Stimulated activated naive B cell treated with anti-CD40 and anti-IgM and Interleukin-4, amounts not matched to agents 10 μg/mL and 1 μg/mL and 100 μg/mL, for 72 hours (primary cell): ENCODE results near the gene RASGRP1.

Experiments used
- ATAC-seq, 2 donors: fragments of 150-1000 bp; cut with Tn5 transposase; replicated peaks; 2 replicates each; pipeline ENCODE4 v1.10.0; 2021; ENCODE audit warnings: moderate library complexity in 1 of 2
- DNase-seq: peaks from one replicate; pipeline ENCODE4 v3.0.0; 2021
- H3K27ac Mint-ChIP-seq: one replicate; pipeline ENCODE4 v1.8.0; 2022; ENCODE audit warnings: mild to moderate bottlenecking, mixed read lengths
- H3K27me3 Mint-ChIP-seq, 2 donors: one replicate each; pipeline ENCODE4 v1.8.0; 2022; ENCODE audit warnings: mixed read lengths in 2 of 2
- H3K36me3 Mint-ChIP-seq, 2 donors: one replicate each; pipeline ENCODE4 v1.8.0; 2022; ENCODE audit warnings: mixed read lengths in 2 of 2, mild to moderate bottlenecking in 1 of 2
- H3K4me1 Mint-ChIP-seq, 2 donors: one replicate each; pipeline ENCODE4 v1.8.0; 2022; ENCODE audit warnings: mixed read lengths in 2 of 2, mild to moderate bottlenecking in 1 of 2
- H3K4me3 Mint-ChIP-seq, 2 donors: one replicate each; pipeline ENCODE4 v1.8.0; 2022; ENCODE audit warnings: mild to moderate bottlenecking in 2 of 2, mixed read lengths in 2 of 2, moderate library complexity in 1 of 2
- H3K9me3 Mint-ChIP-seq, 2 donors: one replicate each; pipeline ENCODE4 v1.8.0; 2022; ENCODE audit warnings: mixed read lengths in 2 of 2, mild to moderate bottlenecking in 1 of 2

Gene RASGRP1

GRCh38 chr15:38564557-38565286 is at the start of gene RASGRP1:
Gene RASGRP1, minus strand, starts transcription at chr15:38564814. Its CDS starts 186 bp downstream, at chr15:38564628.
- peak; percentile 81 to 82 for ATAC-seq
- peaks cover 0 to 2% of the 10 kb centered on the region in 2 donors for H3K9me3 Mint-ChIP-seq
- H3K4me1 Mint-ChIP-seq = peaks cover 30 to 52% of the 10 kb centered on the region in 2 donors
- DNase-seq = peak; percentile 70
- no peaks in the 10 kb centered on the region for H3K27me3 Mint-ChIP-seq
- peak within 1 kb of the TSS; percentile 93 to 95 for H3K4me3 Mint-ChIP-seq
- peak within 1 kb of the TSS; percentile 86 for H3K27ac Mint-ChIP-seq
- H3K36me3 Mint-ChIP-seq = peaks cover 2 to 6% of the 10 kb centered on the region in 2 donors

DNA sequence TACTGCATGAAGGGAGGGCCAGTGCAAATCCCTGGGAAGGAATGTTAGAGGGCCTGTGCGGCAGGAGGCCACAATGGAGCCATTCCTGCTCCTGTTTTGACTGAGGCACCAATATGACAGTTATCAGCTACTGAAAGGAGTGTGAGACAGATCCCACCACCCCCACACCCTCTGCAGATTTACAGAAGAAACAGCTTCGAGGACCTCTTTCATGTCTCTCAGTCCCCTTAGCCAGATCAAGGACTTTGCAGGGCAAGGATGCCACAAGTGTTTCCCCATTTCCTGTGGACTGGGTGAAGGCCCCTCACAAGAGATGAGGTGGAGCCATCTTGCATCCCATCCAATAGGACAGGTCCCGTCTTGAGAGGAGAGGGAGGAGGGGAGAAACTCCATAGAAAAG is 48.5 kb upstream of the RASGRP1 start:
- Mint-ChIP-seq H3K36me3 (no peaks in the 10 kb centered on the region), H3K27ac (no peak overlapping the region), H3K9me3 (no peaks in the 10 kb centered on the region), H3K4me1 (peaks cover 26 to 43% of the 10 kb centered on the region in 2 donors), H3K27me3 (no peaks in the 10 kb centered on the region), H3K4me3 (no peak overlapping the region)
- no peak for ATAC-seq
- DNase-seq = no peak

- no peak for DNase-seq
- Mint-ChIP-seq H3K27ac (peak overlapping the region; percentile 37), H3K27me3 (no peaks in the 10 kb centered on the region), H3K4me1 (peaks cover 26 to 43% of the 10 kb centered on the region in 2 donors), H3K36me3 (no peaks in the 10 kb centered on the region), H3K9me3 (no peaks in the 10 kb centered on the region), H3K4me3 (no peak overlapping the region)
- ATAC-seq = peak; percentile 44 to 59
Measured at GRCh38 chr15:38612159-38612863, 47.7 kb upstream of the RASGRP1 start.

DNA sequence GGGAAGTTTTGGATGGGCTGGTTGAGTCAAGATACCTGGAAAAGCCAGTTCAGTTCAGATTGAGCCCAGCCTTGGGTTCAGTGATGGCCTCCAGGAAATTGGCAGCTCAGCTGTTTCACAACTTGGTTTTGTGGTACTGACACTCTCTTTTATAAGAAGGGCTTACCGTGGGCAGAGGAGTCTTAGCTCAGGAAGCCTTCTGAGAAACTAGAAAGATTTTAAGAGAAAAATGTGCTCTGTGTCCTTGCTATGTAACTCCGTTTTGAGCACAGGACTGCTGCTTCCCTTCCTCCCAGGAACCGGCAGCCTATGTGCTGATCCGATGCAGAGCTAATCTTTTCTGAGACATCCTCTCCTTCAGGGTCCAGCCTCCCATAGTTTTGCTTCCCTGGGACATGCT is 46.6 kb upstream of the RASGRP1 start:
- ATAC-seq (peak in 1 of 2 donors; percentile 46), DNase-seq (no peak)
- no peak overlapping the region for H3K4me3 Mint-ChIP-seq
- peaks cover 26 to 43% of the 10 kb centered on the region in 2 donors for H3K4me1 Mint-ChIP-seq
- no peaks in the 10 kb centered on the region for H3K9me3 Mint-ChIP-seq
- H3K36me3 Mint-ChIP-seq = no peaks in the 10 kb centered on the region
- no peaks in the 10 kb centered on the region for H3K27me3 Mint-ChIP-seq
- peak overlapping the region; percentile 49 for H3K27ac Mint-ChIP-seq

DNA sequence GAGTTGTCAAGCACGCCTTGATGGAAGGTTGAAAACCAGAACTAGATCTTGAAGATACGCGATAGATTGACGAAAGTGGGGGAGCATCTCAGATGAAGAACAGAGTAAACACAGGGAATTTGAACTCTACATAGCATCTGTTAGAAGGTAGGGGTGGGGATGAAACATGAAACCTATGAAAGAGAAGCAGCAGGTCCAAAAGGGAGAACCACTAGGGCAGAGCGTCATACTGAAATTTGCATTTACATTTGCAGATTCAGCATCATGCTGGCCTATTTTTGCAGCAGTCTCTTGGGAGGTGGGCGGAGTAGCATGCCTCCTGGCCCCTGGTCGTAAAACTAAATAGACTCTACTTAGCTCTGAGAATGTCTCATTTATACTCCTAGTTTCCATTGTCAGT is 46.1 kb upstream of the RASGRP1 start:
- H3K36me3 Mint-ChIP-seq = no peaks in the 10 kb centered on the region
- DNase-seq (peak; percentile 37), ATAC-seq (peak; percentile 87 to 88)
- peaks cover 26 to 43% of the 10 kb centered on the region in 2 donors for H3K4me1 Mint-ChIP-seq
- no peaks in the 10 kb centered on the region for H3K27me3 Mint-ChIP-seq
- H3K9me3 Mint-ChIP-seq = no peaks in the 10 kb centered on the region
- peak overlapping the region; percentile 81 for H3K27ac Mint-ChIP-seq
- no peak overlapping the region for H3K4me3 Mint-ChIP-seq

DNA sequence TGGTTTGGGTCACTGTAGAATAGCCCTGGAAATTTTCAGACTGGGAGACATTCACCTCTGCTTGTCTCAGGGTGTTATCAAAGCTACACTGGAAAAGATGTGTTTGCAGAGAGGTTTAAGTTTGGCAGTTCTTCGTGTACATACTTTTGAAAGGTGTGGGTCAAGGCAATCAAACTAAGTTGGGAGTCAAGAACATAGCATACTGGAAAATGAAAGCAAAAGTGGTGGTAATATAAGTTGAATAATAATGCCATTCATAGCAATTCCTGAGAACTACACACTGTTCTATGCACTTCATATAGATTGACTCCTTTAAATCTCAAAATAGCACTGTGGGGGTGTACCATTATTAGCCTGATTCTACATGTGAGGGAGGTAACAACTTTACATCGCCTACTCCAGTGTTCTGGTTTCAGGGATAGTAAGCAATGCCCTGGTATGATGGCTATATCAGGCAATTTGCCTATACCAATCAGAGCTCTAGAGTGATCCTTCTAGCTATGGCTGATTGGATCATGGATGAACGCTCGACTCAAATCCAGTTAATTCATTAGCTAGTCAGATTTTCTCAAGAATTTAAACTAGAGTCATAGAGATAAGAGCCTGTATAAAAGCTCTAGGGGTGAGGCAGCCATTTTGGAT is 44.6 kb upstream of the RASGRP1 start:
- ATAC-seq (no peak), DNase-seq (no peak)
- Mint-ChIP-seq H3K27ac (no peak overlapping the region), H3K36me3 (no peaks in the 10 kb centered on the region), H3K9me3 (no peaks in the 10 kb centered on the region), H3K4me1 (peaks cover 28 to 43% of the 10 kb centered on the region in 2 donors), H3K27me3 (no peaks in the 10 kb centered on the region), H3K4me3 (no peak overlapping the region)

GRCh38 chr15:38608682-38609081 is 44.1 kb upstream of the RASGRP1 start:
- no peak overlapping the region for H3K27ac Mint-ChIP-seq
- ATAC-seq = no peak

GRCh38 chr15:38605744-38606143 is 41.1 kb upstream of the RASGRP1 start:
- Mint-ChIP-seq H3K4me3 (no peak overlapping the region), H3K27ac (no peak overlapping the region), H3K9me3 (no peaks in the 10 kb centered on the region), H3K36me3 (no peaks in the 10 kb centered on the region), H3K27me3 (no peaks in the 10 kb centered on the region), H3K4me1 (peaks cover 13 to 16% of the 10 kb centered on the region in 2 donors)
- ATAC-seq (no peak), DNase-seq (no peak)

More at GRCh38 chr15:38608682-38609081, 44.1 kb upstream of the RASGRP1 start:
- Mint-ChIP-seq H3K27me3 (no peaks in the 10 kb centered on the region), H3K4me1 (peaks cover 30 to 43% of the 10 kb centered on the region in 2 donors), H3K4me3 (no peak overlapping the region), H3K36me3 (no peaks in the 10 kb centered on the region), H3K9me3 (no peaks in the 10 kb centered on the region)
- DNase-seq = no peak

GRCh38 chr15:38603672-38604071 is 39.1 kb upstream of the RASGRP1 start:
- no peak overlapping the region for H3K27ac Mint-ChIP-seq
- peaks cover 6 to 7% of the 10 kb centered on the region in 2 donors for H3K4me1 Mint-ChIP-seq
- DNase-seq (no peak), ATAC-seq (no peak)
- H3K9me3 Mint-ChIP-seq = no peaks in the 10 kb centered on the region
- no peaks in the 10 kb centered on the region for H3K36me3 Mint-ChIP-seq
- H3K27me3 Mint-ChIP-seq = no peaks in the 10 kb centered on the region
- no peak overlapping the region for H3K4me3 Mint-ChIP-seq

- H3K4me3 Mint-ChIP-seq = no peak overlapping the region
- DNase-seq = no peak
- no peaks in the 10 kb centered on the region for H3K36me3 Mint-ChIP-seq
- ATAC-seq = no peak
- H3K27ac Mint-ChIP-seq = no peak overlapping the region
- no peaks in the 10 kb centered on the region for H3K9me3 Mint-ChIP-seq
- no peaks in the 10 kb centered on the region for H3K27me3 Mint-ChIP-seq
- H3K4me1 Mint-ChIP-seq = peaks cover 9 to 10% of the 10 kb centered on the region in 2 donors
Measured at GRCh38 chr15:38602910-38603670, 38.5 kb upstream of the RASGRP1 start.

DNA sequence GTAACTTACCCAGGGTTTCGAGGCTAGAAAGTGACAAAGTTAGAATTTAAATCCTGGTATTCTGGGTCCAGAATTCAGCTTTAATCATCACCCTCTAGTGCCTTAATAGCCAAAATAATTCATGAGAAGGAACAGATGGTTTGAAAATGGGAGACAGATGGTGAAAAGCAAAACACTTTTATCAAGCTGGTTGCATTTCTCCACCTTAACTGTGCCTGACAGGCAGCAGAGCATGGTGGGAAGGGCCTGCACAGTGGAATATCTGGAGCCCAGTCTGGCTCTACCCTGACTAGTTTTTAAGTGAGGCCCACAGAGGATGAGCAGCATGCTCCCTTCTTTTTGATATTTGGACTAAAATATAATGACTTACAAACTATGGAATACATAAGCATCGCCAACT is 35.6 kb upstream of the RASGRP1 start:
- ATAC-seq = no peak
- DNase-seq = no peak
- Mint-ChIP-seq H3K27ac (no peak overlapping the region), H3K27me3 (no peaks in the 10 kb centered on the region), H3K4me3 (no peak overlapping the region), H3K36me3 (no peaks in the 10 kb centered on the region), H3K9me3 (peaks cover 0 to 1% of the 10 kb centered on the region in 2 donors), H3K4me1 (peaks cover 9 to 10% of the 10 kb centered on the region in 2 donors)

DNA sequence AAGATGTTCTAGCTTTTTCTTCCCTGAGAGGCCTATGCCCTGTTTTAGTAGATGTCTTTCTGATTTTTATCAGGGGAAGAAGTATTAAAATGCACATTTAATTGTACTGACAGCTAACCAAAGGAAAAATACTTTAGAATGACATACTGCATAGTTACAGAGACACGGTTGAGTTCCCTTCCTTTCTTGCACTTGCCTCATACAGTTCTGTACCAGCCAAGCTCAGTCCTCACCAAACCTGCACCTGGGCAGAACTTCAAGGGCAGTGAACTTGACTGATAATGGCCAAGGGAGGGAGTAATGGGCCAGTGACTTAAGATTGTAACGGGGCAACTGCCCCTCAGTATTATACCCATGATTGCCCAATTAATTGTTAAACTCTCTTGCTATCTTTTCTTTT is 34.1 kb upstream of the RASGRP1 start:
- DNase-seq (no peak), ATAC-seq (no peak)
- Mint-ChIP-seq H3K27me3 (no peaks in the 10 kb centered on the region), H3K4me1 (peaks cover 5 to 10% of the 10 kb centered on the region in 2 donors), H3K27ac (no peak overlapping the region), H3K4me3 (no peak overlapping the region), H3K9me3 (peaks cover 0 to 1% of the 10 kb centered on the region in 2 donors), H3K36me3 (no peaks in the 10 kb centered on the region)

- DNase-seq (no peak), ATAC-seq (no peak)
- H3K4me1 Mint-ChIP-seq = peaks cover 5 to 10% of the 10 kb centered on the region in 2 donors
- H3K27me3 Mint-ChIP-seq = no peaks in the 10 kb centered on the region
- H3K9me3 Mint-ChIP-seq = peaks cover 0 to 1% of the 10 kb centered on the region in 2 donors
- no peaks in the 10 kb centered on the region for H3K36me3 Mint-ChIP-seq
- no peak overlapping the region for H3K4me3 Mint-ChIP-seq
- no peak overlapping the region for H3K27ac Mint-ChIP-seq
Measured at GRCh38 chr15:38597219-38597800, 32.7 kb upstream of the RASGRP1 start.

- ATAC-seq (no peak), DNase-seq (no peak)
- H3K36me3 Mint-ChIP-seq = no peaks in the 10 kb centered on the region
- H3K4me1 Mint-ChIP-seq = peaks cover 1 to 2% of the 10 kb centered on the region in 2 donors
- H3K27ac Mint-ChIP-seq = no peak overlapping the region
- H3K4me3 Mint-ChIP-seq = no peak overlapping the region
- peaks cover 0 to 1% of the 10 kb centered on the region in 2 donors for H3K9me3 Mint-ChIP-seq
- H3K27me3 Mint-ChIP-seq = no peaks in the 10 kb centered on the region
Measured at GRCh38 chr15:38593524-38593923, 28.9 kb upstream of the RASGRP1 start.
